ENCODE data around the gene KLHL14.

DNA sequence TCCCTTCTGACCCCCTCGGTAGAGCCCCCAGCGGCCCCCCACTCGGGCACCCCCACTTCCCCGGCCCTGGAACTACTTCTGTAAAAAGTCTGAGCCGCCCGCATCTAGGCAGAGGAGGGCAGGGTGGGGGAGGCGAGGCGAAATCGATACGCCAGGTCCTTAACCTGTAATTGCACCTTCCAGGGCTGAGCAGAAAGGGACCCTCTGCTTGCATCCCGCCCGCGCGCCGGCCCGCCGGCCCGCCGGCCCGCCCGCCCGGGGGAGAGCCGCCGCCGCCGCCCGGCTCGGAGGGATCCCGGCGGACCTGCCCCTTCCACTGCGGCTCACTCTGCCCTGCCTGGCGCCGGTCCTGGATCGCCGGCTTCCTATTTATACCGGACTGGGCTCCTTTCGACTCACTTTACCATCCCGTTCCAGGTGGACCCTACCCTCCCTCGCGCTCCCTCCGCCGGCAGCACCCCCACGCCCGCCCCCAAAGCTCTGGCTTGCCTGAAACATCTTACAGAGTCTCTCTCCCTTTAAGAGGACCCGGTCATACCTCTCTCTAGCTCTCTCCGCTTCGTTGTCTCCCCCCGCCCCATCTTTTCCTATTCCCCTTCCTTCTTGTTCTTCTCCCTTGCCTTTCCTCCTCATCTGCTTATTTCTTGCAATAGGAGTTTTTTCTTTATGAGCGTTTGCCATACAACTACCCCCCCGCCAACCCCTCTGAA is 797 bp downstream of the KLHL14 start:
- no peak for TF ChIP-seq POLR2A (IDR thresholded peaks at IDR 0.05; ENCODE audit: low read length)
- no peak for TF ChIP-seq GATA1 (IDR thresholded peaks at IDR 0.05; ENCODE audit: low read depth, low read length)
